K562 (cell line): ENCODE data around the gene TRAPPC2B. TPM values are rescaled to one million over a fixed set of nuclear protein-coding genes. Genes with fewer than 3 reads are reported as not detected.

Experiments
- ATAC-seq: fragments of 200-7000 bp; cut with Tn5 transposase; 3 replicates; pipeline ENCODE4 v1.9.1; 2020; ENCODE audit warnings: moderate library complexity
- BruUV-seq: library from RNA; stranded (reverse); fragments of 400-500 nt; replicated peaks from 2 replicates; lab custom pipeline; 2021; lab: Mats Ljungman, UMichigan
- CTCF ChIA-PET: fragments of 300-600 bp; formaldehyde crosslinking; extraction: SDS; loops from one replicate; lab custom pipeline; 2021; ENCODE audit warnings: low intra/inter-chr PET ratio; lab: Yijun Ruan, JAX
- POLR2A ChIA-PET: fragments of 300-600, 350-650 bp; sonication (Branson Sonifier 250); formaldehyde crosslinking; extraction: SDS; loops from one replicate; lab custom pipeline; 2021; ENCODE audit warnings: antibody characterized with exemption, inconsistent platforms; lab: Yijun Ruan, JAX
- DNase-seq, 4 experiments: peaks; one replicate each; pipeline versions ENCODE4 v3.0.0 to v3.0.0-alpha.2; 2011 to 2018; ENCODE audit warnings: low spot score in 3 of 4, mixed read lengths in 3 of 4; ENCODE audit errors: extremely low read depth in 1 of 4
- FAIRE-seq: peaks from 2 replicates; lab custom pipeline; 2011; peaks lifted over from hg19 to GRCh38; lab: Jason Lieb, UNC
- H2AFZ ChIP-seq: 2 replicates; pipeline ENCODE4 v1.6.0; 2011; ENCODE audit warnings: low read depth, low read length, control low read depth, inconsistent platforms
- H3K27ac ChIP-seq: fragments of 200-600 bp; 3 replicates; pipeline ENCODE4 v1.8.0; 2011; ENCODE audit warnings: low read depth, mild to moderate bottlenecking, control low read depth, inconsistent platforms, low read length, moderate library complexity, mixed read lengths; ENCODE audit errors: extremely low read depth
- H3K27me3 ChIP-seq, 2 experiments: fragments of 300-600 bp in 1 of 2; 2 replicates in 1 of 2; 3 replicates in 1 of 2; pipeline versions ENCODE4 v1.6.0 to v1.8.0; 2011; ENCODE audit warnings: inconsistent platforms in 2 of 2, low read length in 2 of 2, mild to moderate bottlenecking in 1 of 2, mixed read lengths in 1 of 2, moderate library complexity in 1 of 2; ENCODE audit not compliant: control insufficient read depth in 2 of 2, insufficient read depth in 2 of 2
- H3K36me3 ChIP-seq: fragments of 300-600 bp; 3 replicates; pipeline ENCODE4 v1.8.0; 2011; ENCODE audit warnings: mild to moderate bottlenecking, low read length, inconsistent platforms; ENCODE audit not compliant: control insufficient read depth, insufficient read depth
- H3K4me1 ChIP-seq, 2 experiments: fragments of 200-600 bp in 1 of 2; replicated peaks in 1 of 2; 2 replicates in 1 of 2; 3 replicates in 1 of 2; pipeline versions ENCODE4 v1.5.1 to v1.8.0; 2011; ENCODE audit warnings: inconsistent platforms in 2 of 2, low read length in 2 of 2, mild to moderate bottlenecking in 1 of 2, mixed read lengths in 1 of 2, moderate library complexity in 1 of 2; ENCODE audit not compliant: control insufficient read depth in 2 of 2, insufficient read depth in 2 of 2
- H3K4me2 ChIP-seq: 2 replicates; pipeline ENCODE4 v1.6.1; 2011; ENCODE audit warnings: low read length, control low read depth, inconsistent platforms, mixed read lengths; ENCODE audit not compliant: insufficient read depth
- H3K4me3 ChIP-seq: fragments of 200-600 bp; sonication (generic), shearing (Covaris generic); 2 replicates; pipeline ENCODE4 v1.5.1; 2016; ENCODE audit warnings: control low read depth, inconsistent platforms
- H3K79me2 ChIP-seq: fragments of 200-600 bp; 3 replicates; pipeline ENCODE4 v1.8.0; 2011; ENCODE audit warnings: low read length, inconsistent platforms; ENCODE audit not compliant: control insufficient read depth, insufficient read depth
- H3K9ac ChIP-seq, 2 experiments: 2 replicates each; pipeline versions ENCODE4 v1.6.0 to v1.6.1; 2011; ENCODE audit warnings: low read depth in 2 of 2, low read length in 2 of 2, control low read depth in 1 of 2, inconsistent platforms in 1 of 2, mild to moderate bottlenecking in 1 of 2, mixed read lengths in 1 of 2; ENCODE audit not compliant: insufficient read depth in 1 of 2
- H3K9me1 ChIP-seq: one replicate; pipeline ENCODE4 v1.6.0; 2011; ENCODE audit warnings: inconsistent platforms, mild to moderate bottlenecking, low read length, moderate library complexity; ENCODE audit not compliant: control insufficient read depth, insufficient read depth
- H3K9me3 ChIP-seq: replicated peaks from 2 replicates; pipeline ENCODE4 v1.5.1; 2011; ENCODE audit warnings: low read depth, low read length, inconsistent platforms; ENCODE audit not compliant: control insufficient read depth, insufficient read depth
- H4K20me1 ChIP-seq: replicated peaks from 2 replicates; pipeline ENCODE4 v1.6.1; 2011; ENCODE audit warnings: low read length, inconsistent platforms, mixed read lengths; ENCODE audit not compliant: control insufficient read depth, insufficient read depth
- HDGF ChIP-seq: fragments of 450-650 bp; IDR thresholded peaks from 2 replicates; pipeline ENCODE4 v1.6.1; 2016
- KDM5B ChIP-seq: fragments of 200-600 bp; sonication (generic); IDR thresholded peaks from 2 replicates; pipeline ENCODE4 v1.6.1; 2012; ENCODE audit warnings: low read depth, mild to moderate bottlenecking, moderate library complexity, low read length, control low read depth, inconsistent platforms; ENCODE audit not compliant: insufficient replicate concordance
- MCM5 ChIP-seq: fragments of 450-650 bp; IDR thresholded peaks from 2 replicates; pipeline ENCODE4 v1.6.1; 2016; ENCODE audit warnings: low read depth
- NELFE ChIP-seq: IDR thresholded peaks from 2 replicates; pipeline ENCODE4 v1.6.1; 2011; ENCODE audit warnings: mild to moderate bottlenecking; ENCODE audit not compliant: insufficient read depth, insufficient read length
- POLR2H ChIP-seq: IDR thresholded peaks from 2 replicates; pipeline ENCODE4 v1.6.1; 2016; ENCODE audit warnings: missing genetic modification characterization, low read depth, mild to moderate bottlenecking, control low read depth, missing compliant biosample characterization, moderate library complexity
- SMARCA4 ChIP-seq: fragments of 450-650 bp; IDR thresholded peaks from 2 replicates; pipeline ENCODE4 v1.6.1; 2016
- SRSF9 ChIP-seq: fragments of 200-400 bp; formaldehyde crosslinking; IDR thresholded peaks from 2 replicates; pipeline ENCODE4 v1.6.1; 2017; ENCODE audit warnings: low read depth, low read length, borderline replicate concordance
- ZNF384 ChIP-seq: IDR thresholded peaks from 2 replicates; pipeline ENCODE4 v1.6.1; 2012; ENCODE audit warnings: low read depth, low read length, improper control_type of control experiment
- WGBS: fragments of 100-300 bp; shearing (Covaris generic); methylation state at CpG from one replicate; pipeline ENCODE4 v1.1.6; 2016; ENCODE audit warnings: low coverage, mixed read lengths; ENCODE audit not compliant: insufficient coverage; ENCODE audit errors: missing lambda C conversion rate; 5-methylcytosine and 5-hydroxymethylcytosine counted together
- in situ Hi-C: fragments of 300-500 bp; cut with MboI; formaldehyde crosslinking; loops from 4 replicates; pipeline ENCODE4 v1.15.0; 2018; ENCODE audit warnings: inconsistent platforms, mixed read lengths
- intact Hi-C: fragments of 100-400 bp; cut with micrococcal nuclease; formaldehyde crosslinking; loops from 2 replicates; pipeline ENCODE4 v1.14.2; 2022
- polyA plus RNA-seq, 8 experiments: library from polyadenylated mRNA; depleted of rRNA in 4 of 8; stranded (reverse) in 5 of 8; unstranded in 3 of 8; fragments of >200 nt; fragmentation: Nextera tagmentation in 2 of 8; fragmentation: Illumina TruSeq in 1 of 8; extraction: Ambion mirVana in 2 of 8; extraction: Trizol in 1 of 8; gene quantifications; 2 replicates each; pipeline versions ENCODE4 v1.2.1 to v1.2.3, GENCODE V29; 2011 to 2014; ENCODE audit warnings: inconsistent platforms in 1 of 8, missing spikeins in 1 of 8
- total RNA-seq, 7 experiments: library from RNA; depleted of rRNA in 6 of 7; stranded (reverse); fragments of >200 nt in 6 of 7; fragmentation: Illumina TruSeq in 2 of 7; extraction: Trizol in 2 of 7; gene quantifications; 2 replicates each; pipeline versions ENCODE4 v1.2.1 to v1.2.3, GENCODE V29; 2011 to 2021; ENCODE audit warnings: low replicate concordance in 1 of 7
- TF ChIP-seq, protein P1 (sequence below): fragments of 450-650 bp; IDR thresholded peaks from 2 replicates; pipeline ENCODE4 v1.6.1; 2014; ENCODE audit warnings: low read depth, mild to moderate bottlenecking, moderate library complexity, borderline replicate concordance
- TF ChIP-seq, protein P2 (sequence below): fragments of 200-600 bp; sonication (generic); IDR thresholded peaks from one replicate; pipeline ENCODE4 v1.6.1; 2012; ENCODE audit warnings: mild to moderate bottlenecking, low read depth, low read length, inconsistent platforms

TRAPPC2B gene
- total and polyA plus RNA-seq, 9 of the 15 experiments (the other 6 are each of a cell fraction or from before 2014, with no cell fraction given): 2.2 to 20.4 (median 4.6) TPM

DNA sequence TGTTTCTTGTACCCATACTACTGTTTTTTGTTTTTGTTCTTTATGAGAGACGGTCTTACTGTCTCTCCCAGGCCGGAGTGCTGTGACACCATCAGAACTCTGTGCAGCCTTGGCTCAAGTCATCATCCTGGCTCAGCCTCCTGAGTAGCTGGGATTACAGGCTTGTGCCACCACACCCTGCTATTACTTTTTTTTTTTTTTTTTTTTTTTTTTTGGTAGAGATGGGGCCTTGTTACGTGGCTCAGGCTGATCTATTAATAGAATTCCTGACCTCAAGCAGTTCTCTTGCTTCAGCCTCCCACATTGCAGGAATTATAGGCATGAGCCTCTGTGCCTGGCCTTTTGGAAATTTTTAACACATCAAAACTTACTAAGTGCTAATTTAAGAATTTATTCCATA is 15.2 kb upstream of the TRAPPC2B start:
- in situ Hi-C loops: no loop called here
- Histone ChIP-seq H3K27ac (no peak overlapping the region), H3K9me1 (no peaks in the 10 kb centered on the region), H3K27me3 (no peaks in the 10 kb centered on the region), H2AFZ (no peak overlapping the region), H3K9ac (no peak overlapping the region), H3K9me3 (no peaks in the 10 kb centered on the region; the same call in 1 of the 2 replicates), H3K36me3 (no peaks in the 10 kb centered on the region; the same call in 2 of the 3 replicates), H3K4me1 (peaks cover 6 to 7% of the 10 kb centered on the region in 2 experiments; a peak in 4 of 5 replicates), H3K4me3 (no peak overlapping the region), H3K4me2 (no peak overlapping the region), H4K20me1 (no peaks in the 10 kb centered on the region), H3K79me2 (peaks cover 15% of the 10 kb centered on the region)
- POLR2A ChIA-PET: no interaction called here
- BruUV-seq: no TSS peak
- FAIRE-seq (no peak), DNase-seq (no peak), ATAC-seq (no peak)
- 20% methylated on average over 3 of the region's 3 CpGs for WGBS
- intact Hi-C loops: no loop called here
- CTCF ChIA-PET: no interaction called here
- TF ChIP-seq SMARCA4: no peak
- TF ChIP-seq HDGF: no peak
- TF ChIP-seq NELFE: no peak
- no peak for TF ChIP-seq KDM5B
- TF ChIP-seq, protein P1, sequence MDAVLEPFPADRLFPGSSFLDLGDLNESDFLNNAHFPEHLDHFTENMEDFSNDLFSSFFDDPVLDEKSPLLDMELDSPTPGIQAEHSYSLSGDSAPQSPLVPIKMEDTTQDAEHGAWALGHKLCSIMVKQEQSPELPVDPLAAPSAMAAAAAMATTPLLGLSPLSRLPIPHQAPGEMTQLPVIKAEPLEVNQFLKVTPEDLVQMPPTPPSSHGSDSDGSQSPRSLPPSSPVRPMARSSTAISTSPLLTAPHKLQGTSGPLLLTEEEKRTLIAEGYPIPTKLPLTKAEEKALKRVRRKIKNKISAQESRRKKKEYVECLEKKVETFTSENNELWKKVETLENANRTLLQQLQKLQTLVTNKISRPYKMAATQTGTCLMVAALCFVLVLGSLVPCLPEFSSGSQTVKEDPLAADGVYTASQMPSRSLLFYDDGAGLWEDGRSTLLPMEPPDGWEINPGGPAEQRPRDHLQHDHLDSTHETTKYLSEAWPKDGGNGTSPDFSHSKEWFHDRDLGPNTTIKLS: no peak
- 0 out of 2 replicates have a peak, but pooled peaks have one; percentile 31 for TF ChIP-seq ZNF384
- no peak for TF ChIP-seq SRSF9
- no peak for TF ChIP-seq POLR2H
- TF ChIP-seq MCM5: no peak
- TF ChIP-seq, protein P2, sequence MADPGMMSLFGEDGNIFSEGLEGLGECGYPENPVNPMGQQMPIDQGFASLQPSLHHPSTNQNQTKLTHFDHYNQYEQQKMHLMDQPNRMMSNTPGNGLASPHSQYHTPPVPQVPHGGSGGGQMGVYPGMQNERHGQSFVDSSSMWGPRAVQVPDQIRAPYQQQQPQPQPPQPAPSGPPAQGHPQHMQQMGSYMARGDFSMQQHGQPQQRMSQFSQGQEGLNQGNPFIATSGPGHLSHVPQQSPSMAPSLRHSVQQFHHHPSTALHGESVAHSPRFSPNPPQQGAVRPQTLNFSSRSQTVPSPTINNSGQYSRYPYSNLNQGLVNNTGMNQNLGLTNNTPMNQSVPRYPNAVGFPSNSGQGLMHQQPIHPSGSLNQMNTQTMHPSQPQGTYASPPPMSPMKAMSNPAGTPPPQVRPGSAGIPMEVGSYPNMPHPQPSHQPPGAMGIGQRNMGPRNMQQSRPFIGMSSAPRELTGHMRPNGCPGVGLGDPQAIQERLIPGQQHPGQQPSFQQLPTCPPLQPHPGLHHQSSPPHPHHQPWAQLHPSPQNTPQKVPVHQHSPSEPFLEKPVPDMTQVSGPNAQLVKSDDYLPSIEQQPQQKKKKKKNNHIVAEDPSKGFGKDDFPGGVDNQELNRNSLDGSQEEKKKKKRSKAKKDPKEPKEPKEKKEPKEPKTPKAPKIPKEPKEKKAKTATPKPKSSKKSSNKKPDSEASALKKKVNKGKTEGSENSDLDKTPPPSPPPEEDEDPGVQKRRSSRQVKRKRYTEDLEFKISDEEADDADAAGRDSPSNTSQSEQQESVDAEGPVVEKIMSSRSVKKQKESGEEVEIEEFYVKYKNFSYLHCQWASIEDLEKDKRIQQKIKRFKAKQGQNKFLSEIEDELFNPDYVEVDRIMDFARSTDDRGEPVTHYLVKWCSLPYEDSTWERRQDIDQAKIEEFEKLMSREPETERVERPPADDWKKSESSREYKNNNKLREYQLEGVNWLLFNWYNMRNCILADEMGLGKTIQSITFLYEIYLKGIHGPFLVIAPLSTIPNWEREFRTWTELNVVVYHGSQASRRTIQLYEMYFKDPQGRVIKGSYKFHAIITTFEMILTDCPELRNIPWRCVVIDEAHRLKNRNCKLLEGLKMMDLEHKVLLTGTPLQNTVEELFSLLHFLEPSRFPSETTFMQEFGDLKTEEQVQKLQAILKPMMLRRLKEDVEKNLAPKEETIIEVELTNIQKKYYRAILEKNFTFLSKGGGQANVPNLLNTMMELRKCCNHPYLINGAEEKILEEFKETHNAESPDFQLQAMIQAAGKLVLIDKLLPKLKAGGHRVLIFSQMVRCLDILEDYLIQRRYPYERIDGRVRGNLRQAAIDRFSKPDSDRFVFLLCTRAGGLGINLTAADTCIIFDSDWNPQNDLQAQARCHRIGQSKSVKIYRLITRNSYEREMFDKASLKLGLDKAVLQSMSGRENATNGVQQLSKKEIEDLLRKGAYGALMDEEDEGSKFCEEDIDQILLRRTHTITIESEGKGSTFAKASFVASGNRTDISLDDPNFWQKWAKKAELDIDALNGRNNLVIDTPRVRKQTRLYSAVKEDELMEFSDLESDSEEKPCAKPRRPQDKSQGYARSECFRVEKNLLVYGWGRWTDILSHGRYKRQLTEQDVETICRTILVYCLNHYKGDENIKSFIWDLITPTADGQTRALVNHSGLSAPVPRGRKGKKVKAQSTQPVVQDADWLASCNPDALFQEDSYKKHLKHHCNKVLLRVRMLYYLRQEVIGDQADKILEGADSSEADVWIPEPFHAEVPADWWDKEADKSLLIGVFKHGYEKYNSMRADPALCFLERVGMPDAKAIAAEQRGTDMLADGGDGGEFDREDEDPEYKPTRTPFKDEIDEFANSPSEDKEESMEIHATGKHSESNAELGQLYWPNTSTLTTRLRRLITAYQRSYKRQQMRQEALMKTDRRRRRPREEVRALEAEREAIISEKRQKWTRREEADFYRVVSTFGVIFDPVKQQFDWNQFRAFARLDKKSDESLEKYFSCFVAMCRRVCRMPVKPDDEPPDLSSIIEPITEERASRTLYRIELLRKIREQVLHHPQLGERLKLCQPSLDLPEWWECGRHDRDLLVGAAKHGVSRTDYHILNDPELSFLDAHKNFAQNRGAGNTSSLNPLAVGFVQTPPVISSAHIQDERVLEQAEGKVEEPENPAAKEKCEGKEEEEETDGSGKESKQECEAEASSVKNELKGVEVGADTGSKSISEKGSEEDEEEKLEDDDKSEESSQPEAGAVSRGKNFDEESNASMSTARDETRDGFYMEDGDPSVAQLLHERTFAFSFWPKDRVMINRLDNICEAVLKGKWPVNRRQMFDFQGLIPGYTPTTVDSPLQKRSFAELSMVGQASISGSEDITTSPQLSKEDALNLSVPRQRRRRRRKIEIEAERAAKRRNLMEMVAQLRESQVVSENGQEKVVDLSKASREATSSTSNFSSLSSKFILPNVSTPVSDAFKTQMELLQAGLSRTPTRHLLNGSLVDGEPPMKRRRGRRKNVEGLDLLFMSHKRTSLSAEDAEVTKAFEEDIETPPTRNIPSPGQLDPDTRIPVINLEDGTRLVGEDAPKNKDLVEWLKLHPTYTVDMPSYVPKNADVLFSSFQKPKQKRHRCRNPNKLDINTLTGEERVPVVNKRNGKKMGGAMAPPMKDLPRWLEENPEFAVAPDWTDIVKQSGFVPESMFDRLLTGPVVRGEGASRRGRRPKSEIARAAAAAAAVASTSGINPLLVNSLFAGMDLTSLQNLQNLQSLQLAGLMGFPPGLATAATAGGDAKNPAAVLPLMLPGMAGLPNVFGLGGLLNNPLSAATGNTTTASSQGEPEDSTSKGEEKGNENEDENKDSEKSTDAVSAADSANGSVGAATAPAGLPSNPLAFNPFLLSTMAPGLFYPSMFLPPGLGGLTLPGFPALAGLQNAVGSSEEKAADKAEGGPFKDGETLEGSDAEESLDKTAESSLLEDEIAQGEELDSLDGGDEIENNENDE: no peak
